GM19240 (cell line): Measurements from ENCODE around the gene PTGDR2.

Source experiments
- DNase-seq: peaks from one replicate; pipeline ENCODE4 v3.0.0; 2011; ENCODE audit warnings: low spot score; ENCODE audit not compliant: insufficient read length

PTGDR2 gene

GRCh38 chr11:60858731-60859464 lies 3.1 kb upstream of the PTGDR2 start:
- no peak for DNase-seq

GRCh38 chr11:60858236-60858635 lies 2.5 kb upstream of the PTGDR2 start:
- DNase-seq, result no peak

- DNase-seq, result no peak
Observed at GRCh38 chr11:60857378-60858232, 1.9 kb upstream of the PTGDR2 start.

DNA sequence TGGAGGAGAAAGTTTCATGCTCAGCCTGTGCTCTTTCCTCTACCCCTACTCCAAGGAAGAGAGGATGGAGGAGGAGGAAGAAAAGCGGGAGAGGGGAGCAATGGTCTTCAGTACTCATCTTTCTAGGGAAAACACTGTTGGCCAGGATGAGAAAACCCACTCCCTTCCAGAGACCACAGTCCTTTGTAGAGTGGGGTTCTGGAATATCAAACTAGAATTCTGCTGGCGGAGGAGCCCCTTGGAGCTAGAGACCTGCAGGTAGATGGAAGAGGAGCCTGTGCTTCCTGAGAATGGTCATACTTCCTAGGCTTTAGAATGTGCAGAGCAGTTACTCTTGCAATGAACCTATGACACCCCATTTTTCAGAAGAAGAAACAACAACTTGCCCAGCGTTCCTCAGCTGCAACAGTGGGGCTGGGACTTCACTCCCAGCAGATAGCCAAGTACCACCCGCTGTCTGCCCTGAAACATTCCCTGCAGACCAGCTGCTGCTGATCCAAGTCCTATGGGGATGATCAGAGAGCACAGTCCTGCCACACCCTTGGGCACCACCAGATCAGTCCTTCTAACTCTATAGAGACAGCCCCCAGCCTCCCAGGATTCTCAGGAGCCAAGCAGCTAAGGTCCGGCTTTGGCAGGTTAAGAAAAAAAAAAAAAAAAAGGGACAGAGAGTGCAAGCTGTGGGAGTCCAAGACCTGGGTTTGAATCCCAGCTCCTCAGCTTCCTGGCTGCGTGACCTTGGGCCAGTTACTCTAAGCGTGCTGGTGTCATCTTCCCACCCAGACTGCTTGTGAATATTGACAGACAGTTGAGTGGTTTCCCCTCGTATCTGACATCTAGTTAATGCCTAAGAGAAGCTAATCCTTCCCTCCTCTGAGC lies 664 bp downstream of the PTGDR2 start:
- no peak for DNase-seq

GRCh38 chr11:60854140-60854846 lies 1.5 kb downstream of the PTGDR2 start:
- no peak for DNase-seq

GRCh38 chr11:60852982-60853950 lies 2.5 kb downstream of the PTGDR2 start:
- DNase-seq, result no peak

GRCh38 chr11:60852117-60852981 lies 3.4 kb downstream of the PTGDR2 start:
- DNase-seq, result no peak

DNA sequence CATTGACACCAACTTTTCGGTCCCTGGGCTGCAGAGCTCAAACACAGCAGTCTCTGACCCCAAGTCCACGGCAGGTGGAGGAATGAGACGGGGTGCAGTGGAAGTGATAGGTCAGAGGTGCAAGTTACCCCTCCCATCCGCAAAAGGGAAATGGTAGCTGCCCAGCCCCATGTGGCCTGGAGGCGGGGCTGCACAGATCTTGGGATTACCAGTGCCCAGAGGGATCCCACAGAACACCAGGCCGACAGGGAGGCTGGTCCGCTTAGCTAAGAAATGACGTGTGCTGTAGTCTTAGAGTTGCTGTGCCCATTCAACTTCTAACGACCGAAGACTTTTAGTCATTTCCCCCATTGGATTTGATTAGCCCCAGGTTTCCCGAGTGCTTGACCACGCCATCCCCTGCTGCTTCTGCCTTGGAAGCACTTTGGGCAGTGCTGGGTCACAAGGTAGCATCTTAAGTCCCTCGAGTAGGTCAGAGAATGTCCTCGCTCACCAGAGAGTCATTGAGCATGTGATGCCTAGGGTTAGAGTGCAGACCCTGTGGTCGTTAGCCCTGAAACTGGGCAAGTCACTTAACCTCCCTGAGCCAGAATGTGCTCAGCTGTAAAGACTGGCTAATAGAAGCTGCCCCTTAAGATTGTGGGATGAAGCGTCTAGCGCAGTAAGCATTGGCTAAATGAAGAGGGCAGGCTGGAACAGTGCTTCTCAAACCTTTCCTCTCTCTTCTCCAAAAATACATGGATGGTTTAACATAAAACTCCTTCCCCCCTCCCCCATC lies 4.2 kb downstream of the PTGDR2 start:
- no peak for DNase-seq

GRCh38 chr11:60849641-60850520 lies 5.9 kb downstream of the PTGDR2 start:
- DNase-seq, result no peak

GRCh38 chr11:60848714-60849151 lies 7.0 kb downstream of the PTGDR2 start:
- DNase-seq, result no peak

DNA sequence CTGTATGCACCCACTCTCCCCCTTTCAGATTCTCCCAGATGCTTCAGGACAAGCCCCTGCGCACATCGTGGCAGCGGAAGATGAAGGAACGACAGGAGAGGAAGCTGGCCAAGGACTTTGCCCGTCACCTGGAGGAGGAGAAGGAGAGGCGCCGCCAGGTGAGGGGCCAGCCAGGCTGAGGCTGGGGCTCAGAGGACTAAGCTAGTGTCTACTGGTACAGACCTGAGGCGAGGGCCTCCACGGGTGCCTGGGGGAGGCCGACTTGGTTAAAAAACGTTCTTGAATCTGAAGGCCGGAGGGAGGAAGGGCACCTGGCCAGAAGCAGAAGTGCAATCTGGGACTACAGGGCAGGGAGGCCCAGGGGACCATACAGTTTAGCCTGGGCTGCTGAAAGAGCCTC lies 7.9 kb downstream of the PTGDR2 start:
- no peak for DNase-seq

- DNase-seq, result no peak
Observed at GRCh38 chr11:60847281-60847680, 8.5 kb downstream of the PTGDR2 start.

DNA sequence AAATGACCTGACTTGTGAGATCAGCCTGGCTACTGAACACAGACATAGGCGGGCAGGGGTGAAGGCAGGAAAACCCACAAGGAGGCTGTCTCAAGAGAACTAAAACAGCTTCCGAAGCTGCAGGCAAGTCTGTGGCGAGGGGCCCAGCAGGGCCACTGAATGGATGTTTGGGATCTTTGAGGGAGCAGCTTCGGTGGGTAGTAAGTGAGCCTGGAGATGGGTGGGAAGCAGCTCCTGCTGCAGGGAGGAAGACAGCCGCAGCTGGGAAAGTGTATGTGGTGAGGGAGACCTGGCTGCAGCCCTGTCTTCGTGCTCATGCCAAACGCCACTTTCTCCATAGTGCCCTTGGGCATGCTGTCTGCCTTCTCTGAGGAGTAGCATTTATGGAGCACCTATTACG lies 10.4 kb downstream of the PTGDR2 start:
- DNase-seq, result no peak

DNA sequence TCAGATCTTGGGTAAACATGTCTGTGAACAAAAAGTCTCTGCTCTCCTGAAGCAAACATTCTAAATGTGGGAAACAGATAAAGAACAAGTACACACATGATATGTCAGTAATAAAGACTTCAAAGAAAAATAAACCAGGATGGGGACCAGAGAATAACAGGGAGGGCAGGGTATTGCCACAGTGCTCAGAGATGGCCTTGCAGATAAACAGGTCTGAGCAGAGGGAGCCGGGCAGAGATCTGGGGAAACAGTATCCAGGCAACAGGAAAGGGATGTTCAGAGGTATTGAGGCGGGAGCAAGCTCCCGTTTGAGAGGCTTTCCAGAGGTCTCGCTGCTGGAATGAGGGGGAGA lies 10.9 kb downstream of the PTGDR2 start:
- no peak for DNase-seq

- DNase-seq, result no peak
Observed at GRCh38 chr11:60844045-60844869, 11.5 kb downstream of the PTGDR2 start.
